Activated CD4-positive, alpha-beta T cell treated with anti-CD3 and anti-CD28 coated beads, Interleukin-2, amount 10 ng/mL, durations not matched to agents 7 days and 5 days (primary cell): ENCODE data around the gene SLC35B4. TPM values are rescaled to one million over a fixed set of nuclear protein-coding genes. Genes with fewer than 3 reads are reported as not detected.

Experiments
- CTCF ChIA-PET: fragments of 350-600 bp; sonication (Branson Sonifier 250); formaldehyde crosslinking; loops from one replicate; lab custom pipeline; 2021; ENCODE audit warnings: antibody characterized with exemption; lab: Charles Lee
- POLR2A ChIA-PET: fragments of 350-600 bp; sonication (Branson Sonifier 250); formaldehyde crosslinking; loops from one replicate; lab custom pipeline; 2021; ENCODE audit warnings: antibody characterized with exemption; lab: Charles Lee
- DNase-seq: peaks from one replicate; pipeline ENCODE4 v3.0.0-alpha.2; 2020
- H3K27ac Mint-ChIP-seq: one replicate; pipeline ENCODE4 v1.8.0; 2021; ENCODE audit warnings: mild to moderate bottlenecking, moderate library complexity, mixed read lengths
- H3K27me3 Mint-ChIP-seq: one replicate; pipeline ENCODE4 v1.8.0; 2021; ENCODE audit warnings: mixed read lengths
- H3K36me3 Mint-ChIP-seq: one replicate; pipeline ENCODE4 v1.8.0; 2021; ENCODE audit warnings: low read depth, mixed read lengths
- H3K4me1 Mint-ChIP-seq: one replicate; pipeline ENCODE4 v1.8.0; 2021; ENCODE audit warnings: mixed read lengths
- H3K4me3 Mint-ChIP-seq: one replicate; pipeline ENCODE4 v1.8.0; 2021; ENCODE audit warnings: mild to moderate bottlenecking, moderate library complexity, mixed read lengths
- H3K9me3 Mint-ChIP-seq: one replicate; pipeline ENCODE4 v1.8.0; 2021; ENCODE audit warnings: mixed read lengths
- total RNA-seq, 2 experiments: library from RNA; stranded (reverse); gene quantifications; one replicate each; pipeline ENCODE4 v1.2.3, GENCODE V29; 2021

The SLC35B4 gene
- total RNA-seq, 2 experiments from 2014 or later = 15.2 to 18.4 TPM

GRCh38 chr7:134351424-134351823 is 34.7 kb upstream of the SLC35B4 start:
- no peaks in the 10 kb centered on the region for H3K9me3 Mint-ChIP-seq
- H3K27ac Mint-ChIP-seq = no peak overlapping the region
- no peaks in the 10 kb centered on the region for H3K36me3 Mint-ChIP-seq
- ChIA-PET POLR2A (no interaction called here), CTCF (no interaction called here)
- peaks cover 2% of the 10 kb centered on the region for H3K27me3 Mint-ChIP-seq
- no peaks in the 10 kb centered on the region for H3K4me1 Mint-ChIP-seq
- H3K4me3 Mint-ChIP-seq = no peak overlapping the region
- no peak for DNase-seq

DNA sequence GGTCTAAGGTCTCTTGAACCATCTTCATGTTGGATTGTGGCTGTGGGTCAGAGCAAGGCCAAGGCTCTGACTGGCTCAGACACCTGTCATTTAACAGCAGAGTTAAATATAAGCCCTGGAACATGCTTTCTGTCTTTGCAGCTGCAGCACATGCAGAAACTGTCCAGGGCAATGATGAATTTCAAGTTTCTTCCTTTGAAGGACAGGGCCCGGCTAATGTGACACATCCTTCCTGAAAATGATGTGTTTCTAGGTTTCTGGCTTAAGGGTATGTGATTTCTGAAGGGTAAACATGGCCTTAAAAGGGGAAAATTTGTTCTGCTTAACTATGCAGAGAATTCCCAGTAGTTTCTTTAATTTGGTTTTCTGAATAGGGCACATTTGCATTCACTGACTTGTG is 34.0 kb upstream of the SLC35B4 start:
- Mint-ChIP-seq H3K4me3 (no peak overlapping the region), H3K36me3 (no peaks in the 10 kb centered on the region), H3K27me3 (peaks cover 2% of the 10 kb centered on the region), H3K27ac (no peak overlapping the region), H3K9me3 (no peaks in the 10 kb centered on the region), H3K4me1 (no peaks in the 10 kb centered on the region)
- no peak for DNase-seq
- CTCF ChIA-PET = no interaction called here
- POLR2A ChIA-PET = no interaction called here

GRCh38 chr7:134347567-134347966 is 30.8 kb upstream of the SLC35B4 start:
- Mint-ChIP-seq H3K9me3 (no peaks in the 10 kb centered on the region), H3K36me3 (no peaks in the 10 kb centered on the region)
- POLR2A ChIA-PET = interaction anchor here (0.6 to 0.7 kb wide), 2 partner anchors 109 to 1682 kb away, joined by 3 to 5 read pairs; no protein-coding TSS in a partner anchor

GRCh38 chr7:134343796-134344195 is 27.1 kb upstream of the SLC35B4 start:
- H3K36me3 Mint-ChIP-seq = no peaks in the 10 kb centered on the region
- DNase-seq = no peak

More at GRCh38 chr7:134347567-134347966, 30.8 kb upstream of the SLC35B4 start:
- CTCF ChIA-PET = interaction anchor here (0.6 kb wide), 1 partner anchor 272 kb away, joined by 3 read pairs; no protein-coding TSS in a partner anchor
- H3K4me1 Mint-ChIP-seq = no peaks in the 10 kb centered on the region
- peaks cover 2% of the 10 kb centered on the region for H3K27me3 Mint-ChIP-seq
- no peak for DNase-seq
- no peak overlapping the region for H3K4me3 Mint-ChIP-seq
- no peak overlapping the region for H3K27ac Mint-ChIP-seq

GRCh38 chr7:134343136-134343535 is 26.4 kb upstream of the SLC35B4 start:
- CTCF ChIA-PET = no interaction called here
- no peak for DNase-seq
- POLR2A ChIA-PET = no interaction called here
- Mint-ChIP-seq H3K27ac (no peak overlapping the region), H3K36me3 (no peaks in the 10 kb centered on the region), H3K4me3 (no peak overlapping the region), H3K4me1 (no peaks in the 10 kb centered on the region), H3K27me3 (peaks cover 4% of the 10 kb centered on the region), H3K9me3 (peaks cover 2% of the 10 kb centered on the region)

More at GRCh38 chr7:134343796-134344195, 27.1 kb upstream of the SLC35B4 start:
- CTCF ChIA-PET = interaction anchor here (0.5 kb wide), 1 partner anchor 90 kb away, joined by 3 read pairs; no protein-coding TSS in a partner anchor
- Mint-ChIP-seq H3K9me3 (peaks cover under 1% of the 10 kb centered on the region), H3K27me3 (peaks cover 4% of the 10 kb centered on the region), H3K4me3 (no peak overlapping the region), H3K4me1 (no peaks in the 10 kb centered on the region), H3K27ac (no peak overlapping the region)
- POLR2A ChIA-PET = no interaction called here

DNA sequence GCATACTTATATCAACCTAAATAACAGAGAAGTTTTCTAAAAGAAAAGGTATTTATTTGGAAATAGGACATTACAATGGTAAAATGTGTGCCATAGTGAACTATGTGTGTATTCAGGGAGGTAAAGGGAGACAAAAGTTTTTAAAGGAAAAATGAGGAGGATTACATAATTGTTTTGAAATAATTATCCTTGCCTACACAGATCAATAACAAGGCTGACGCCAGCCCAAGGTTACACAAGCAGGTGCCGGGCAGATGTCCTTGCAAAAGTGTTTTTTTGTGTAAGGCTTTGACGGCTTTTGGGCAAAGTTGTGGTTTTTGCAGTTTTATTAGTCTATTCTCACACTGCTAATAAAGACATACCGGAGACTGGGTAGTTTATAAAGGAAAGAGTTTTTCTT is 22.7 kb upstream of the SLC35B4 start:
- peaks cover 4% of the 10 kb centered on the region for H3K27me3 Mint-ChIP-seq
- no peaks in the 10 kb centered on the region for H3K36me3 Mint-ChIP-seq
- no peak overlapping the region for H3K4me3 Mint-ChIP-seq
- no peaks in the 10 kb centered on the region for H3K4me1 Mint-ChIP-seq
- H3K9me3 Mint-ChIP-seq = peaks cover 4% of the 10 kb centered on the region
- POLR2A ChIA-PET = no interaction called here
- H3K27ac Mint-ChIP-seq = no peak overlapping the region
- DNase-seq = no peak
- CTCF ChIA-PET = no interaction called here

DNA sequence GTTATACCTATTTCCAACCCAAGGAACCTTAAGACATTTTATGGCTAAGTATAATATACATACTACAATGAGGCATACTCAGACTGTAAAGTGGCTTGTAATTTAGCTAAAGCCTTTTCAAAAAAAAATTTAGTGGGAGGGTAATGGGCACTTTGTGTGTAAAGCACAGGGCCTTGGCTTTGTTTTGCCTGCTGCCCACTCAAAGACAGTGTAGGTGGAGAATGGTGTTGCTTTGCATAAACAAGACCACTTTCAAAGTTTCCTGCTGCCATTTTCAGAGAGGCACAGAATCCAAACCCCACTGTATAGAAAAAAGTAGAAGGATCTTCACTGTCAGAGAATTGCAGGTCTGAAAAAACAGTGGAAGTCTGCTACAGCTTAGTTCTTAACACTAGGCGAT is 21.2 kb upstream of the SLC35B4 start:
- ChIA-PET POLR2A (no interaction called here), CTCF (interaction anchor here (1.8 kb wide), 1 partner anchor 21 kb away, joined by 5 read pairs; the partner anchor contains the start of gene SLC35B4)
- DNase-seq = no peak
- no peak overlapping the region for H3K4me3 Mint-ChIP-seq
- H3K36me3 Mint-ChIP-seq = no peaks in the 10 kb centered on the region
- H3K9me3 Mint-ChIP-seq = peaks cover 4% of the 10 kb centered on the region
- no peaks in the 10 kb centered on the region for H3K4me1 Mint-ChIP-seq
- no peak overlapping the region for H3K27ac Mint-ChIP-seq
- peaks cover 3% of the 10 kb centered on the region for H3K27me3 Mint-ChIP-seq

DNA sequence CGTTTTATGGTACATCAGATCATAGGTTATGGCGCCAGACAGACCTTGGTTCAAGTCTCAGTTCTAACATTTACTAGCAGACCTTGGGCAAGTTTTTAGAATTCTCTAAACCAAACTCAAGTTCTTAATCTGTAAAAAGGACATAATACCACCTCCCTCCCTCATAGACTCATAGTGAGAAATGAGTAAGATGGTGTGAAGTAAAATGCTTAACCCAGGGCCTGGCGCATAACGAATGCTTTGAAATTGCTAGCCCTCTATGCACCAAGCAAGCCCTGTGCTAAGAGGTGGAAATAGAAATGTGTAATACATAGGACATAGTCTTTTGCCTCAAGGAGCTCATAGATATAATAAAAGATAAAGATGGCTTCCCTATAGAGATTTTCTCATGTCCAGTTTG is 17.7 kb upstream of the SLC35B4 start:
- H3K4me3 Mint-ChIP-seq = no peak overlapping the region
- H3K9me3 Mint-ChIP-seq = peaks cover 4% of the 10 kb centered on the region
- H3K36me3 Mint-ChIP-seq = no peaks in the 10 kb centered on the region
- no peak for DNase-seq
- POLR2A ChIA-PET = no interaction called here
- no peaks in the 10 kb centered on the region for H3K4me1 Mint-ChIP-seq
- CTCF ChIA-PET = no interaction called here
- no peak overlapping the region for H3K27ac Mint-ChIP-seq
- H3K27me3 Mint-ChIP-seq = no peaks in the 10 kb centered on the region

GRCh38 chr7:134333943-134334342 is 17.2 kb upstream of the SLC35B4 start:
- peaks cover 4% of the 10 kb centered on the region for H3K9me3 Mint-ChIP-seq
- no peak overlapping the region for H3K4me3 Mint-ChIP-seq
- ChIA-PET POLR2A (no interaction called here), CTCF (no interaction called here)
- DNase-seq = no peak
- no peaks in the 10 kb centered on the region for H3K27me3 Mint-ChIP-seq
- no peaks in the 10 kb centered on the region for H3K36me3 Mint-ChIP-seq
- H3K4me1 Mint-ChIP-seq = no peaks in the 10 kb centered on the region
- no peak overlapping the region for H3K27ac Mint-ChIP-seq

DNA sequence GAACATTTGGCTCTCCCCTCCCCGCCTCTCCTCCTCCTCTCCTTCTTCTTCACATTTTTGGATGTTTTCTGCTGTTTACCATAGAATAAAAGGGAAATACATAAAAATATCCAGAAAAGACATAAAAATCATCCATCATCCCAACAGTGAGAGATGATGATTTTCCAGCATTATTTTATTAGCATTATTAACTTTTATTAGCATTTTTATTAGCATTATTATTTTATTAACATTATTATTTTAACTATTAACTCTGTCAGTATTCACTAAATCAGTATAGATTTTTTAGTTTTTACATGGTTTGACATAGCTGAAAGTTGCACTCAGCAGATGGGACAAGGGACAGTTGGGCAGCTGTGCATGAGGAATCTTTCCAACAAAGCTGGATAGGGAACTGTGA is 16.2 kb upstream of the SLC35B4 start:
- peaks cover 2% of the 10 kb centered on the region for H3K9me3 Mint-ChIP-seq
- H3K36me3 Mint-ChIP-seq = no peaks in the 10 kb centered on the region
- H3K27me3 Mint-ChIP-seq = no peaks in the 10 kb centered on the region
- ChIA-PET POLR2A (no interaction called here), CTCF (no interaction called here)
- H3K4me3 Mint-ChIP-seq = no peak overlapping the region
- H3K27ac Mint-ChIP-seq = no peak overlapping the region
- H3K4me1 Mint-ChIP-seq = no peaks in the 10 kb centered on the region
- DNase-seq = no peak

- POLR2A ChIA-PET = no interaction called here
- Mint-ChIP-seq H3K9me3 (peaks cover 2% of the 10 kb centered on the region), H3K36me3 (no peaks in the 10 kb centered on the region), H3K4me1 (no peaks in the 10 kb centered on the region), H3K4me3 (no peak overlapping the region), H3K27me3 (no peaks in the 10 kb centered on the region), H3K27ac (no peak overlapping the region)
- CTCF ChIA-PET = no interaction called here
- no peak for DNase-seq
Observed at GRCh38 chr7:134331393-134331792, 14.7 kb upstream of the SLC35B4 start.

- Mint-ChIP-seq H3K27me3 (no peaks in the 10 kb centered on the region), H3K27ac (no peak overlapping the region), H3K36me3 (no peaks in the 10 kb centered on the region), H3K4me3 (no peak overlapping the region), H3K4me1 (no peaks in the 10 kb centered on the region), H3K9me3 (peaks cover 2% of the 10 kb centered on the region)
- ChIA-PET CTCF (no interaction called here), POLR2A (no interaction called here)
- no peak for DNase-seq
Observed at GRCh38 chr7:134330974-134331373, 14.2 kb upstream of the SLC35B4 start.

- POLR2A ChIA-PET = no interaction called here
- CTCF ChIA-PET = interaction anchor here (2.2 kb wide), 1 partner anchor 14 kb away, joined by 5 read pairs; no protein-coding TSS in a partner anchor
- Mint-ChIP-seq H3K9me3 (no peaks in the 10 kb centered on the region), H3K27me3 (no peaks in the 10 kb centered on the region), H3K27ac (no peak overlapping the region), H3K36me3 (no peaks in the 10 kb centered on the region), H3K4me3 (no peak overlapping the region), H3K4me1 (no peaks in the 10 kb centered on the region)
- no peak for DNase-seq
Observed at GRCh38 chr7:134329614-134330346, 13.1 kb upstream of the SLC35B4 start.
